Measurements from ENCODE around the gene SPECC1.
A peak's percentile ranks its signal among the peaks of the same experiment; 100 is the strongest.

SPECC1 gene

DNA sequence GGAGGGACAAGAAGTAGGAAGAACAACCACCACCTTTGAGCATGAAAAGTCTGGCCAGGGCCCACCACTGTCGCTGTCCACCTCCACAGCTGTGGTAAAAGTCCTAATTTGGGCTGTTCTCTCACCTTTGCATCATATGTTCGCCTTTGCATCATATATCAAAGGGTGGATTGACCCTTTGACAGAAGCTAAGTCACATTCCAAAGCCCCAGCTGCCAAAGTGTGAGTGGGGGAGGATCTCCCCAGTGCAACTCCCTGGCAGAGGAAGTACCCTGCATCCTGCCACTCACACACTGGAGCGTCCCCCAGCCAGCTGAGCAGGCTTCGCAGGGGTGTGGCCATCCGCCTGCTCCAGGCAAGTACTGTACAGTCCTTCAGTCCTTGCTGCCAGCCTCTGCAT is 12.7 kb upstream of the SPECC1 start:
- TF ChIP-seq, protein P1, sequence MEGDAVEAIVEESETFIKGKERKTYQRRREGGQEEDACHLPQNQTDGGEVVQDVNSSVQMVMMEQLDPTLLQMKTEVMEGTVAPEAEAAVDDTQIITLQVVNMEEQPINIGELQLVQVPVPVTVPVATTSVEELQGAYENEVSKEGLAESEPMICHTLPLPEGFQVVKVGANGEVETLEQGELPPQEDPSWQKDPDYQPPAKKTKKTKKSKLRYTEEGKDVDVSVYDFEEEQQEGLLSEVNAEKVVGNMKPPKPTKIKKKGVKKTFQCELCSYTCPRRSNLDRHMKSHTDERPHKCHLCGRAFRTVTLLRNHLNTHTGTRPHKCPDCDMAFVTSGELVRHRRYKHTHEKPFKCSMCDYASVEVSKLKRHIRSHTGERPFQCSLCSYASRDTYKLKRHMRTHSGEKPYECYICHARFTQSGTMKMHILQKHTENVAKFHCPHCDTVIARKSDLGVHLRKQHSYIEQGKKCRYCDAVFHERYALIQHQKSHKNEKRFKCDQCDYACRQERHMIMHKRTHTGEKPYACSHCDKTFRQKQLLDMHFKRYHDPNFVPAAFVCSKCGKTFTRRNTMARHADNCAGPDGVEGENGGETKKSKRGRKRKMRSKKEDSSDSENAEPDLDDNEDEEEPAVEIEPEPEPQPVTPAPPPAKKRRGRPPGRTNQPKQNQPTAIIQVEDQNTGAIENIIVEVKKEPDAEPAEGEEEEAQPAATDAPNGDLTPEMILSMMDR (IDR thresholded peaks at IDR 0.05): no peak

DNA sequence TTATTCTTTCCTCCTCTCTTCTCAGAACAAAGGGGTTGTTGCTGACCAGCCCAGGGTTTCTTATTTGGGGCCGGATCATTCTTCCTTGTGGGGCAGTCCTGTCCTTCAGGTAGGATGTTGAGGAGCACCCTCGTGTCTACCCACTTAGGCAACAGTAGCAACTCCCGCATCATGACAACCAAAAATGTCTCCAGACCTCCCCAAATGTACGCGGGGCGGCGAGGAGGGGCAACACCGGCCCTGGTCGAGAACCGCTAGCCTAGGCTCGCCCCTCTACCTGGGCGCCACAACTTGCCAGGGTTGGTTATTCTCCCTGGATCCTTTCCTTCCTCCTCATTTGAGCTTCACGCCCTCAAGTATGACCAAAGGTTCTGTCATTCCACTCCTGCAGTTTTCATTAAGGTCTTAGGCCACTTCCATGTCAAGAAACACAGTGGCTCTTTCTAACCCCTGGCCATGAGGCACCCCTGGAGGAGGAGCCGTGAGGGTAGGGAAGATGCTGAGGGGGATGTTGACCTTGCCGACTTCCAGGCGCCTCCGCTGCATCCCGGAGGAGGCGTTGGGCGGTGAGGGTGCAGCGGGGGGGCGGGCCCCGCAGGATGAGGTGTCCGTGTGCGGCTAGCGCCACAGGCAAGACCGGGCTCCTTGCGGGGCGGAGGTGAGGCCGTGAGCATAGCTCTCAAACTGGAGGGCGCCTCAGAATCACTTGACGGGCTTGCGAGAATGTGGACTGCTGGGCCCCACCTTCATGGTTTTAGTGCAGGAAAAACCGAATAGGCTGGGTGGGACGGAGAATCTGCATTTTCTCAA is 712 bp upstream of the SPECC1 start:
- TF ChIP-seq, protein P1 (IDR thresholded peaks at IDR 0.05): no peak

DNA sequence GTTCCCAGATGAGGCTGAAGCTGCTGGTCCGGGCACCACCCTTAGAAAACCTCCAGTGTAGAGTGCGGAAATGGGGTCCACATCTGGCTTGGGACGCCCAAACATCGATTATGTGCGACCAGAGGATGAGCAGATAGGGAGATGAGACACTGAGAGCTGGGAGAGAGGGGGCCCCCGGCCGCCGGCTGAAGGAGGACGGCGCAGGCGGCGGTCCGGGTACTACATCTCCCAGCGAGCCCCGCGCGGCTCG is 182 bp upstream of the SPECC1 start:
- TF ChIP-seq, protein P1 (IDR thresholded peaks at IDR 0.05): no peak

DNA sequence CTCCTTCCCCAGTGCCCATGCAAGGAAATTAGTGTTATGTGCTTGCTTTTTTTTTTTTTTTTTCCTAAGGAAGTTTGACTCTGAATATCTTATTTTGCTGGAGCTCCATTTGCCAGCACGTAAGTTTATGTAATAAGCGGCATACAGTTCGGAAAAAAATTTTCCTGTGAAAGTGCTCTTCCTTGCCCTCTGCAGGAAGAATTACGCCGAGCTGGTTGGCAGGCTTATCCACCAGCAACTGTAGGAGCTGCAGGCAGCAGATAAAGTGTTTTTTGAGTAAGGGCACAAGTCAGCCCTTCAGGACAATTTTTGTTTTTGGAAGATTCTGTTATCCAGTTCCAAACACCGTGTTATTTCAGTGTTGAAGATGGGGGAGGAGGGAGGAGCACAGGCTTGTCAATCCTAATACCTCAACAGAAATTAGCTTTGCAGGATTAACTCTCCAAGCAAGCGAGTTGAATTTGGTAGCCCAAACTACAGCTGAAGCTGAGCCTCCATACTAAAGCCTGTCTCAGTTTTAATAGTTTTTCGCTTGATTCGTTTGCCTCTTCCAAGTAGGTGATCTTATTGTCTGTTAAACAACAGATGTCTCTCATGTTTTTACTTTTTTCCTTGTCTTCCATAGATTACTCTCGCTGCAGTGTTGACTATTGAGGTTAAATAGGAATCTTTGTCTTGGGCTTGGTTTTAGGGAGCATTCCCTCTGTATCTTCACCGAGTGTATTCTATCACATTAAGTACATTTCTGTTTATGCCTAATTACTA is 1.1 kb downstream of the SPECC1 start:
- TF ChIP-seq, protein P1 (IDR thresholded peaks at IDR 0.05): peak; percentile 68

DNA sequence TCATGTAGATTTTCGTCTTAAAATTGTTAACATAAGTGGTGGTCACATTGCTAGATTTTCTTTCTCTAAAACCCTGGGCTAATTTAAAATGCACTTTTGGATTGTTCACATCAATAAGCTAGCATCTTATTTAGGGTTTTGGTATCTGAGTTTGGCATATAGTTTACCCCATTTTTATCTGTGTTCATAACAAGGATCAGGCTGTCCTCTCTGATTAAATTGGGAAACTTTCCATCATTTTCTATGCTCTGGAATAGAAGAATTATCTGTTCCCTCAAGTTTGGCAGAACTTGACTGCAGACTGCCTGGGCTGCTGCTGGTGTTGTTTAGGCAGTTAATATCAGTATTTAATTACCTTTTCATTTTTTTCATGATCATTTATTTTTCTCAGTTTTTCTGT is 1.8 kb downstream of the SPECC1 start:
- TF ChIP-seq, protein P1 (IDR thresholded peaks at IDR 0.05): no peak

DNA sequence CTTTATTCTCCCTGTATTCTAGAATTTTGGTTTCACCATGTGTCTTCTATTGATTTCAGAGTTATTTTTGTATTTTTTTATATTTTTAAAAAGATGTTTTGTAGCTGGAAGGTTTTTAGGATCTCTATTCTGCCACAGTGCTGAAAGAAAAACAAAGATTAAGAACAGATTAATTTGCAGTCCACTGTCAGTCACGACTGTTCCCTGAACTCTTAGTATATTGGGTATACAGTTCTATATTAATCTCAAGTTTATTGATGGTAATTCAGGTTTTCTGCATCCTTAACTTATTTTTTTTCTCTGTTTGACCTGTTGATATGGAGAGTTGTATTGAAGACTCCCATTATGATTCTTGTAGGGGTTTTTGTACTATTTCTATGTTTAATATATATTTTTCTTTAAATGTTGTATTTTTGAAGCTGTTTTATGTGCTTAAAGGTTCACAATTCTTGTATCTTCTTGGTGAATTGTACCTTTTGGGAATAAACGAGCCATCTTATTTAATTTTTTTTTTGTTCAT is 2.9 kb downstream of the SPECC1 start:
- TF ChIP-seq, protein P1 (IDR thresholded peaks at IDR 0.05): no peak

DNA sequence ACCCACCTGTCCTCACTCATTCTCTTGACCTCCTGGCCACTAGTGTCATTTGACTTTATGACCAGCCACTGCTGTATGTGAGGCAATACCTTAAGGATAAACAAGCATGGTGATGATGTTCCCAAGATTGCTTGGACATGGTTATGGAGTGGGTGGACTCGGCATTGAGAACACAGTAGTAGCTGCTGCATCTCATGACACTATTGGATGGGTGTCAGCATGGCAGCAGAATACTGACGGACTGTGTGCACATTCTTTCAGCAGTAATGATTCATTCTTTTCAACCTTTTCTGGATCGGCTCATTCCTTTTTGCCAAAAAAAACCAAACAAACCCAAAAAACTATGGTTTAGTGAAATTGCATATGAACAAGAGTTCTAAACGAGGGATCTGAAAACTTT is 13.5 kb downstream of the SPECC1 start:
- TF ChIP-seq, protein P1 (IDR thresholded peaks at IDR 0.05): no peak
